Measurements from ENCODE around the gene KCNQ1.

The KCNQ1 gene

DNA sequence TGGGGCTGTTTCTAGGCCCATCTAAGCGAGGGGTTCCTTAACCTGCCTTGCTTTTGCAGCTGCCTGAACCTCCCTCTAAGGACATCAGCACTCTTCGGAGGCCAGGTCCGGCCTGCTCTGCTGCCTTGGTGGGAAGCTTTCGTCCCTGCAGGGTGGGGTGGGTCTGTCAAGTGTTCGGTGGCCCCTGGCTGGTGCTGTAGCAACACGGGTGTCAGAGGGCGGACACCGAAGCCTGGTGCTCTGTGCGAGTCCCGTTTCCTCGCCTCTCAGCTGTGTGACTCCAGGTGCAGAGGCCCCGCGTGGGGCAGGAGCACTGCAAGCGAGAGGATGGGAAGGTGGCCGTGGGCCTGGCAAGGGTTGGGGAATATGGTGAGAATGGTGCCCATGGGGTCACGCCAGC lies 376.2 kb downstream of the KCNQ1 start:
- DNase-seq: no peak

DNA sequence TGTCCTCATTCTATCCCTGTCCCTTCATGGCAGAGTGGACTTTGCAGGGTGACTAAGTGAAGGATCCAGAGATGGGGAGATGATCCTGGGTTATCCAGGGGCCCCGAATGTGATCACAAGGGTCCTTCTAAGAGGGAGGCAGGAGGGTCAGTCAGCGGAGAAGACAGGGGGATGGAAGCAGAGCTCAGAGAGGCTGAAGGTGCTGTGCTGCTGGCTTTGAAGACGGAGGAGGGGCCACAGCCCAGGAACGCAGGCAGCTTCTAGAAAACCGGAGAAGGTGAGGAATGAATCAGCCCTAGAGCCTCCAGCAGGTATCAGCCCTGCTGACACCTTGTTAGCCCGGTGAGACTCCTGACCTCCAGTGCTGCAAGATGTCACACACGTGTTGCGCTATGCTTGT lies 377.1 kb downstream of the KCNQ1 start:
- DNase-seq: no peak

GRCh38 chr11:2824851-2825250 lies 380.0 kb downstream of the KCNQ1 start:
- DNase-seq: no peak

- no peak for DNase-seq
These were observed 380.6 kb downstream of the KCNQ1 start for GRCh38 chr11:2825261-2825888.

DNA sequence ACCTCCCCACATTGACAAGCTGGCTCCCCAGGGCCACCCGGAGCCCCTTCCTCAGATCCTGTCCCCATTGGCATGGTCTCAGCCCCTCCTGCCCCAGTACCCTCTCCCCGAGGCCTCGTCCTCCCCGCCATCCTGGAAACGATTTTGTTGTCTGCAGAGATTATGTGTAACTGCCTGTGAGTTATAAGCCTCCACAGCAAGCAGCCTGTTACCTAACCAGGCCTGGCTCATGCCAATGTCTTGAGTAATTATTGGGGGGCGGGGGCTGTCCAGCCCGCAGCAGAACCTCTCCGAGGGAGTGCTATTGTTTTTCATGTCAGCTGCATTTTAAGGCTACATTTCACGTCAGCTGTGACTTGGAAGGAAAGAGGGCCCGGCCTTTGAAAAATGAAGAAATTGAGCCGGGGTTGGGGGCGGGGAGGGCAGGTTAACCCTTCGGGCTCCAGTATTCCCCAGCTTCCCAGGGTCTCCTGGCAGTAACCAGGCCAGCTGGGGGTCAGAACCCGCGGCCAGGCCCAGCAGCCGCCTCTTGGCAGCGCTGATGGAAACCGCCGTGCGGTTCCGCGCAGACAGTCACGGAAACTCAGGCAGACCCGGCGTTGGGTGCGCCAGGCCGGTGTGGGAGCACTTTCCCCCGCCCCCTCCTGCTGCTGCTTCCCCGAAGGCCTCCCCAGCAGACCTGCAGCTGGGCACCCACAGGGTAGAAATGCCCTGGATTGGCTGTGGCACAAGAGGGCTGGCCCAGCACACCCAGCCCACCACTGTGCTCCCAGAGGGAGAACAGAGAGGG lies 381.3 kb downstream of the KCNQ1 start:
- no peak for DNase-seq

DNA sequence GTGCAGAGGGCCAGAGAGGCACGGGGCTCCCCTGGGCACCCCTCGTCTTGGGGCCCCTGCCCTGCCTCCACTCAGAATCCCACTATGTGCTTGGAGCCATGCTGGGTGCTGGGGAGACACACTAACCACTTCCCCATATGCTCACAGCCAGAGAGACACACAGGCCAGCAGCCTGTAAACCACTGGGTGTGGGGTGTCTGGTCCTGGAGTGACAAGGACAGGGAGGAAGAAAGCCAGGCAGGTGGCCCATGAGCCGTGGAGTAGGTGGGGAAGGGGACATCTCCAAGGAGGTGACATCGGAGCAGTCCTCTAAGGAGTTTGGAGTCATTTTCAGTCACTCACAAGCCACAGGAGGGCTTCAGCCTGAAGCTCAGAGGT lies 381.9 kb downstream of the KCNQ1 start:
- DNase-seq: no peak

DNA sequence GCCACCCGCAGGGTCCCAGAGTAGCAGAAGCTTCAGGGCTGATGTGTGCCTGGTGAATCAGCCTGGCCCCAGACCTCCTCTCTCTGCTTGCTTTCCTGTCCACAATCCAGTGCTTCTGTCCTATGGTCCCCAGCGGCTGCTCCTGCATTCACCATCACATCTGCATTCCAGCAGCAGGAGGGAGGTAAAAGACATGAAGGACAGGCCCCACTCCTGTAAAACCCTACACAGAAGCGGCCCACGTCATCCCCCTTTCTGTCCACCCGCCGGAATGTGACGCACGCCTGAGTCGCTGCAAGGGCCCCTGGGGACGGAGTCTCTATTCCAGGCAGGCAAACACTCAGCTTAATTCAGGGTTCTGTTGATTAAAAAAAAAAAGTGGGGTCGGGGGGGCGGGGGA lies 382.4 kb downstream of the KCNQ1 start:
- no peak for DNase-seq

DNA sequence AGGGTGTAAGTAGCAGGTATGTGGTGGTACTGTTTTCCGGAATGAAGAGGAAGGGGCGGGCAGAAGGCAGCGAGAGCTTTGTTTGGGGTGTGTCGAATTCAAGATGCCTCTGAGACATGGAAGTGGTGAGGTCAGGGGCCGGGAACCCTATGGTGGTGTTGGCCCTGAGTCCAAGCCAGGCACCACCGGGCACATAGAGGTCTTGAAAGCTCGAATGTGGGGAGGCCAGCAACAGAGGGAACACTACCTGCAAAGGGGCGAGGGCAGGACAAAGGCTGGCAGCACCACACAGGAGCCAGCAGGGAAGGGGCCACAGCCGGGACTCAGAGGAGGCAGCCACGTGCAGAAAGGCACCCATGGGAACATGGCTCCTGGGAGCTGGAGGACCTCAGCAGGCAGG lies 383.0 kb downstream of the KCNQ1 start:
- no peak for DNase-seq

GRCh38 chr11:2828585-2829330 lies 383.9 kb downstream of the KCNQ1 start:
- DNase-seq: no peak

DNA sequence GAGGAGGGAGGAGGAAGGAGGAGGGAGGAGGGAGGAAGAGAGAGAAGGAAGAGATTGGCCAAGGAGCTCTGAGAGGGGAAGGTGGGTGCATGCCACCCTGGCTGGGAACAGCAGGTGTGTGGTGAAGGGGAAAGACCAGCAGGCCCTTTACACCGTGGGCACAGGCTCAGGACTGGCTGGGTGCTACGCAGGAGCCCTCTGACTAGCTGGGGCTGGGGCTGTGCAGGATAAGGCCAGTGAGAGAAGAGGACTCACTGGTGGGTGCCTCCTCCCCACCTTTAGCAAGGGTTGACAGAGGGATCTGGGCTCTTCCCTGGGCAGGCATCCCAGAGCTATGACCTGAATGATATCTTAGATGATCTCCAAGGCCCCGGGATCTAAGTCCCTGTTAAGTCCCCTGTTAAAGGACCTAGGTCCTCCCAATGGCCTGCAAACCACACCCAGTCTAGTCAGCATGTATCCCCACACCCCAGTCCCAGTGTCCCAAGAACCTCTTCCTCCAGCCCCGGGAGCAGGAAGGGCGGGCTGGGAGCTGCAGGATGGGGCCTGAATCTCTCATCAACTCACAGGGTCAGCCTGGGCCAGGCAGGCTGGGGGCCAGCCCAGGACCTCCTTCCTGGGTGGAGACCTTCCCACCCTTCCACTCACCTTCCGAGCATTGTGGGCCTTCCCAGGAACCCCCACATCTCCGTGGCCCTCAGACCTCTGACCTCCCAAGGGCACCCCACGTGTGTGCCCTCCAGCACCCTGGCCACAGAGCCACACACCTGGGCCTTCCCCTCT lies 385.4 kb downstream of the KCNQ1 start:
- DNase-seq: no peak

DNA sequence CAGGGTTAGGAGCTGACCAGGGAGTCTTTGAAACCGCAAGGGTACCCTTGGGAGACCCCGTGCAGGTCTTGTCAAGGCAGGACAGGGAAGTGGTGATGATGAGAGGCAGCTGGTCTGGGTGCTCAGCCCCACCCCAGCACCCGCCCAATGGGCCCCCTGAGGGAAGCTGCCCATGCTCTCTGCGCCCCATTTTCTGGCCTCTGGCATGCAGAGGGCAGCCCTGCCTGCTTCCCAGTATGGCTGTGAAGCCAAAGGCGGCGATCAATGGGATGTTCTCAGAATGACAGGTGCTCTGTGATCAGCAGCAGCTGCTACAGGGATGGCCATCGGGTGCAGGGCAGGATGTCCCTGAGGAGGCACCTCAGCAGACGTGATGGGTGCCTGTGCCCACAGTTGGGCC lies 386.1 kb downstream of the KCNQ1 start:
- no peak for DNase-seq

DNA sequence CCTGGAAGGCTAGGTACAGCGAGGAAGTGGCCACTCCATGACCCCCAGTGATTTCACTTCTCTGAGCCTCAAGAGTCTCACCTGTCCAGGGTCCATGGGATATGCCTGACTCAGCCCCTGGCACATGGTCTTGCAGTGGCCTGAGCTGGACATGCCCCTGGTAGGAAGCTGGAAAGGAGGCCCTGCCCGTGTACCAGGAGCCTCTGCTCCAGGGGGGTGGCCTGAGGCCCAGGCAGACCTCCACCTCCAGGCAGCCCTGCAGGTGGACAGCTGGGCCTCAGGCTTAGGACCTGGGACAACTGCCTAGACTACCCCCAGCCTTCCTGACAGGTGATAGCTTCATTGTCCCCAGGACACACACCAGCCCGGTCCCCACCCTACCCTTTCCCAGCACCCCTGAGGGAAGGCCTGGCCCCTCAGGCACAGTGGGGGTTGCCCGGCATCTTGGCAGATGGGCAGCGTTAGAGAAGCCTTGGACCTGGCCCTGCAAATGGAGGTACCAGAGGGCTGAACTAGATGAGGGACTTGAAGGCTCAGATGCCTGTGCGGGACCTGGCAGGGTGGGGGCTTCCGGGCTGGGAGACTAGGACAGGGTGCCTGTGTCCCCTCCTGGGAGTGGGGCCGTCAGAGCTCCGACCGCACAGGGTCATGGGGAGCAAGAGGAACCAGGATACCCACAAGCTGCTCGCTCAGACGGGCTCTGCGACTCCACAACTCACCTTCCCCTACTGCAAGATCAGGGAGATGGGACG lies 387.1 kb downstream of the KCNQ1 start:
- DNase-seq: no peak

DNA sequence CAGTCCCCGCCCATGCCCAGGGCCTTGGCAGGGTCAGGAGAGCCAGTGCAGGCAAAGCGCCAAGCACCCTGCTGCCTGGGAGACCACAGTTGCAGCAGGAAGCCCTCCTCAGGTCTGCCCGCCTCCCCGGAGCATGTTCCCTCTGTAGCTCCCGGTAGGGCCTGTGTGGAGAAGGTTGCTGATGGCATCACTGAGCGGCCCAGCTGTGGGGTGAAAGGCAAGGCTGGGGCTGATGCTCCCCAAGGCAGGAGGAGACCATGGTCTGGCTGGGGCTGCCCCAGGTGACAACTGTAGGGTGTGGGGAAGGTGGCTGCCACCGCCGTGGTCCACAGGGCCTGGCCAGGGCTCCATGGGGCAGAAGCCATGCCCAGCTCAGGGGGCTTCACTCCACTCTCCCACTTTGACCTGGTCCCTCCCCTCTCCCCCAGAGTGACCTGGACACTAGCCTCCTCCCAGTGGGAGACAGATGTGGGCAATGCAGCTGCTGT lies 387.8 kb downstream of the KCNQ1 start:
- DNase-seq: no peak

GRCh38 chr11:2833051-2833715 lies 388.4 kb downstream of the KCNQ1 start:
- no peak for DNase-seq

DNA sequence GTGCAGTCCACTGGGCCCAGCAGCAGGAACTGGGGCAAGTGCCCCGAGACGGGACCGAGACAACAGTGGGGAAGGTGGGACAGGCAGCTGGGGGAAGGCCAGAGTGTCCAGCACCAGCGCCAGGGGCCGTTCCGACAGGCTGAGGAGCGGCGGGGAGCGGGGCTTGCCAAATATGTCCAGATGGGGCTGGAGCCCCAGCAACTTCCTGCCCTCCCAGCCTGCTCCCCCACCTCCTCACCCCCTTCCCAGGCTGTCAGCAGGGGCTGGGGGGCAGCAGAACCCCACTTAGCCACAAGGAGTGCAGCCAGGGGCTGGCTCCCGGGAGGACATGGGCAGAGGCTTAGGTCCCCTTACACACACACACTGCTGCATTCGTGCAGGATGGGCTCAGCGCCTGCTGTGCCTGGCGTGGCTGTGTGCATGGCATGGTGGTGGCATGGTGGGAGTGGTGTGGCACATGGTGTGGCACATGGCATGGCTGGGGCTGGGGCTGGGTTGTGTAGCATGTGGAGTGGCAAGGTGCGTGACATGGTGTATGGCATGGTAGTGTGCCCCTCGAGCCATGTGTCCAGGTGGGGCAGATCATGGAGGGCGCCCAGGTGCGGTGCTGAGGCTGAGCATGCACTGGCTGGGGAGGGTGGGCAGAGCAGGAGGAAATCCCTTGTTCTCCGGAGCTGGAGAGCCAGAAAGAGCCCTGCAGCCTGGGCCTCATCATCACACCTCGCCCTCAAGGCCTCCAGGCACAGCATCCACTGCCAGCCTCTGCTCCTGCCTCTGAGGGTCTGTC lies 389.1 kb downstream of the KCNQ1 start:
- DNase-seq: no peak

- no peak for DNase-seq
These were observed 389.9 kb downstream of the KCNQ1 start for GRCh38 chr11:2834503-2835273.

DNA sequence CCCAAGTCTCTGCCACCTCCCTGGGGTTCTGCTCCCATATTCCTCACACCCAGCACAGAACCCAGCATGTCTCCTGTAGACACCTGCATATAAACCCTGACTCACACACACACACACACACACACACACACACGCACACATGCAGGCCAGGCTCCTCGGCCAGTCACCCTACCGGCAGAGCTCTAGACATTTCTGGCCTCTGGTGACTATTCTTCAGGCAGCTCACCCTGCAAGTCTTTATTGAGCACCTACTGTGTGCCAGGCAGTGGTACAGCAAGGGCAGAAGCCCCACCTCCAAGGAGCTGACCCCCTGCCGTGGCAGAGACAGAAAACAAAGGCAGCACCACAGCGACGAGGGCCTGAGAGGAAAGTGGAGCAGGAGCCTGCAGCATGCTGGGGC lies 390.5 kb downstream of the KCNQ1 start:
- no peak for DNase-seq

DNA sequence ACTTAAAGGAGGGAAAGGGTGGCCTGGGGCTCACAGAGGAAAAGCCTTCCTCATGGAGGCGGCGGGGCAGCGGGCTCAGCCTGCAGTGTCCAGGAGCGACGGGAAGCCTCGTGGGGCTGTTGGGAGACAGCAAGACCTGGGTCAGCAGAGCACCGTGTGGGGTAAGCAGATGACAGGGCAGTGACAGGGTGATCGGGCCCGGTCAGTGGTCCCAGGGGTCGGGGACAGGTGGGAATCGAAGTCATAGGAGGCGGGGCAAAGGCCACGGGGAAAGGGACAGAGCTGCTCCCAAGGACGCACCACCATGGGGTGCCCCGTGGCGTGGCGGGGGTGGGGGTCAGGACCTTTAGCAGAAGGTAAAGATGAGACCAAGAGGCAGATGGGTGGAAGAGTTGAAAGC lies 390.9 kb downstream of the KCNQ1 start:
- no peak for DNase-seq

- no peak for DNase-seq
These were observed 391.7 kb downstream of the KCNQ1 start for GRCh38 chr11:2836315-2837095.
